Ureter (tissue), 1 donor: ENCODE data around the gene TIMM22. TPM values are rescaled to one million over a fixed set of nuclear protein-coding genes. Genes with fewer than 3 reads are reported as not detected.

ENCODE experiments used
- DNase-seq: peaks from one replicate; pipeline ENCODE4 v3.0.0-alpha.2; 2020; ENCODE audit warnings: low spot score
- total RNA-seq: library from RNA; stranded (reverse); gene quantifications from one replicate; pipeline ENCODE4 v1.2.4, GENCODE V29; 2023
- donor health status: DM: yes; HTN: yes; CAD: no.

TIMM22 gene
- total RNA-seq, 1 donor from 2014 or later = 10.3 TPM

DNA sequence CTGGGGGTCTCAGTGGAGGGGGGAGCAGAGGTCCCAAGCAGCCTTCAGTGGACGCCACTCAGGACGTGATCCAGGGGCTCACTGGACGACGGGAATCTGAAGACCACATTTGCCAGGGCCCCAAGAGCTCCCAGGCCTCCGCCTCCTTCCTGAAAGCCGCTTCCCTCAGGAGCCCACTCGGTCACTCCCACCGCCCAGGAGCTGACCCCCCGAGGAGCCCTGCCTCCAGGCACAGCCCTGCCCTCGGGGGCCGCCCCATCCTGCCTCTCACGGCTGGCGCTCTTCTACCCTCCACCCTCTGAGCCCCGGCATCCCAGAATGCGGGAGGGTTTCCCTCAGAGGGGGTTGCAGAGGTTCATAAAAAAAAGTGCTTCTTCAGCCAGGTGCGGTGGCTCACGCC lies 24.2 kb downstream of the TIMM22 start:
- DNase-seq = no peak

DNA sequence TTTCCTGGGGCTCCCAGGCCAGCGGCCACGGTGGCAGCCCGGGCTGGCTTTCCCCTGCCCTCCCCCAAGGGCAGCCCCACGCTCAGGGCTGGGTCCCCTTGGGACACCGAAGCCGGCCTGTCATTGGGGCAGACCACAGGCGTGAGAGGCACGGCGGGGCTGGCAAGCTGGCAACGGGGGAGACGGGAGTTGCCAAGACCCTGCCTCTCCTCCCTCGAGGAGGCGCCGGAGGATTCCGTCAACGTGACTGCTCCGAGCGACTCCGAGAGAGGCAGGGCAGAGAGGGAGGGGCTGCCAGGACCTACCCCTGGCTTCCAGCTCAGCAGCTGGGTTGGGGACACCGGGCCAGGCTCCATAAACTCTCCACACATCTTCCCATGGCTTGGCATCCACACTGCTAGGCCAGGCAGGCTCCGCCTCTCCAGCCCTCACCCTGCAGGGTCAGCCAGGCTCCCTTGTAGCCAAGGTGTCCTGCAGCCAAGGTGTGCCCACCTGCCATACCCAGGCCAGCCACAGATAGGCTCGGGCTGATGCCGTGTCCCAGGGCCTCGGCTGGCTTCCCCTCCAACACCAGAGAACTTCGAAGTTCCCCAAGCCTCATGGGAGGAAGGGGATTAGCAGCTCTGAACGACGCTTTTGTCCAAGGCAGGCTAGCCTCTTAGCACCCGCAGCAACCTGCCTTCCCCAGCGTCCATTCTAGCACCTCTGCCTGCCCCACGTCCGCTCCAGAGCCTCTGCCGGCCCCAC lies 25.5 kb downstream of the TIMM22 start:
- no peak for DNase-seq

DNA sequence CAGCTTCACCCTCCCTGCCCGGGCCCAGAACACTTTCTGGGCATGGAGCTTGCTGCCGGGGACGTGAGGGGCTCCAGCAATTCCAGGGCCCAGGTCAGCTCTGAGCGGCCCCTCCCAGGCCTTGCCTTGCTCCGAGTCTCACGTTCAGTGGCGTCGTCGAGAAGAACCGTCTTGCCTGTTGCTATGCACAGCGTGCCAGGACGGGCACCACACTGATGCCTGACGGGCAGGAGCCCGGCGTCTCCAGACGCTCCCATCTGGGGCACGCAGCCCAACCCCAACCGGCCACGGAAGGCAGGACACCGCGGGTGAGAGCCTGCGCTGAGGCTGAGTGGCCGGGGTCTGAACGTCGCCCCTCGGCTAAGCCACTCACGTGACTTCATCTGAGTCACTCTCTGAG lies 27.1 kb downstream of the TIMM22 start:
- no peak for DNase-seq

DNA sequence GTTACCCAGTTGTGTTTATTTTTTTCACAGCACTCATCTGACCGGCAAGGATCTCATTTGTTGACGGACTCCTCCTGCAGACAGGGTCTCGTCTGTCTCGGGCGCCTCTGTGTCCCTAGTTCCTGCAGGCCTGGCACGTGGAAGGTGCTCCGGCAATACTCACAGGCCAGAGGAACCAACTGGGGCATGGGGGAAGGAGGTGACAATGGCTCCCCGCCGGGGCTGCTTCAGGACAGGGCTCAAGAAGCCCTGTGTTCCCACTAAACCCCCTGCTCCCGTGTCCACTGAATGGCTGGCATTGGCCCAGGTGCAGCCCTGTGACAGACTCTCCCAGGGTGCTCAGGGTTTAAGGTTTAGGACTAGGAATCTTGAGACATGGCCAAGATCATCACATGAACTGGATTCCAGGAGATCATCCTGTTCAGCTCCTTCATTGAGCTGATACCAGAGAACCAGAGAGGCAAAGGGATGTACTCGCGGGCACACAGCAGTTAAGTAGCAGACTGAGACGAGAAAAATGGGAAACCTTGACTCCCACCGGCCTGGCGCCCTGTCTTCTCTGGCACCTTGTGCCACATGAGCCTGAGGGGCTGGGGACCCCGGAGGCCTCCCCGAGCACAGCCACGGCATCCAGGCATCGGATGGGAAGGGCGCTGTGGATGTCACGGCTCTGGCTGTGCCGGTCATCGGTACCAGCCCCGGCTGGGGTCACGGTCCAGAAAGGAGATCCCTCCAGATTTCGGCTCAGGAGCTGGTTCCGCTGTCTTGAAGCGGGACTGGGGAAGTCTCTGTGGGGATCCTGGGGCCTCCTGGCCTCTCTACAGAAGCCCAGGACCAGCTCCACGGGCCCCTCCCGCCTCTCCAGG lies 29.0 kb downstream of the TIMM22 start:
- no peak for DNase-seq

DNA sequence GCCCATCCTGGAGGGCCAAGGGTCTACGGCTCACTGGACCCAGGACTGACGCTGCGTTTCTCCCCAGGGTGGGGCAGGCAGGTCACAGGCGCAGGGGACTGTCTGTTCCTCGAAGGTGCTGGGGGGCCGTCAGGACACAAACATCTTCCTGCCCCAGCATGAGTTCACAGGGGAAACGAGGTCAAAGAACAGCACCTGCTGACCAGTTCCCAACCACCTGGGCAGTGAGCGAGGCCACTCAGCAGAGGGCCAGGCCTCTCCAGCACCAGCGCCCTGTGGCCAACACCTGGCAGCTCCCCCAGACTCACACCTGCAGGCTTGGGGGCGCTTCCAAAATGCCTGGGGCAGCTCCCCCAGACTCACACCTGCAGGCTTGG lies 29.7 kb downstream of the TIMM22 start:
- DNase-seq = no peak

DNA sequence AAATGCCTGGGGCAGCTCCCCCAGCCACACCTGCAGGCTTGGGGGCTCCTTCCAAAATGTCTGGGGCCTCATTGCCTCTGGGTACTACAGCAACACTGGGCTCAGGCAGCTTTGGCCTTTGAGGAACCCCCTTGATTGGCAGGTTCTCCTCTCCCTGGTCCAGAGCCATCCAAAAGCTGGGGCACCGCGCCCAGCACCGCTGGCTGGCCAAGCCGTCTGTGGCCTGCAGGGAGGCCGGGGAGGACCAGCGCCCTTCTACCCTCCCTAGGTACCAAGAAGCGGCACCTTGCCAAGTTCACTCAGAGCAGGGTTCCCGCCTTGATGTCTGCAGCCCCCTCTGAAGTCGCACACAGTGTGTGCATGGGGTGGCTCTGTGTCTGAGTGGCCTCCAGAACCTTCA lies 30.1 kb downstream of the TIMM22 start:
- DNase-seq = no peak

DNA sequence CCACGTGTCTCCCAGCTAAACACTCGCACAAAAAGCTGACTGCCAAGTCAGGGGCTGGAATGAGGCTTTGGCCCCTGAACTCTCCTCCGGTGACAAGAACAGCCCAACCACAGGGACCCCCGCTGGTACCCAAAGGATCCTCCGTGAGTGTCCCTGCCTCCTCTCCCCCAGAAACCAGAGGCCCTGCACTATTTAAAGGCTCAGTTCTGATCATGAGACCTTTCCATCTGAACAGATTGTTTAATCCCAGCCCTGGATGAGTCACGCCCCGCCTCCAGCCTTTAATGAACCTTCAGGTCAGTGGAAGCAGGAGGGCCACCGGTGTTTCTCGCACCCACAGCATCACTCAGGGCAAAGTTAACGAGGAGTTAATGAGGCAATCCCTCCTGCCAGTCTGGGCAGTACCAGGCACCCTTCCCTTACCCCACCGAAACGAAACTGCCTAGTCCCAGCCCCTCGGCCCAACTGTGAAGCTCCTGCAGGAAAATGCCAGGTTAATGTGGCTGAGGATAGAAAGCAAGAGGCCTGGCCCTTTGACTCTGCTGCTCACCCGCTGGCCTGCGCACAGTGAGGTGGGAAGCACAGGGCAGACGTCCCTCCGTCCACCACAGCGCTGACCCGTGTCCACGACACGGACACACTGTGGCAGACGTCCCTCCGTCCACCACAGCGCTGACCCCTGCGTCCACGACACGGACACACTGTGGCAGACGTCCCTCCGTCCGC lies 32.4 kb downstream of the TIMM22 start:
- peak; percentile 70 for DNase-seq

DNA sequence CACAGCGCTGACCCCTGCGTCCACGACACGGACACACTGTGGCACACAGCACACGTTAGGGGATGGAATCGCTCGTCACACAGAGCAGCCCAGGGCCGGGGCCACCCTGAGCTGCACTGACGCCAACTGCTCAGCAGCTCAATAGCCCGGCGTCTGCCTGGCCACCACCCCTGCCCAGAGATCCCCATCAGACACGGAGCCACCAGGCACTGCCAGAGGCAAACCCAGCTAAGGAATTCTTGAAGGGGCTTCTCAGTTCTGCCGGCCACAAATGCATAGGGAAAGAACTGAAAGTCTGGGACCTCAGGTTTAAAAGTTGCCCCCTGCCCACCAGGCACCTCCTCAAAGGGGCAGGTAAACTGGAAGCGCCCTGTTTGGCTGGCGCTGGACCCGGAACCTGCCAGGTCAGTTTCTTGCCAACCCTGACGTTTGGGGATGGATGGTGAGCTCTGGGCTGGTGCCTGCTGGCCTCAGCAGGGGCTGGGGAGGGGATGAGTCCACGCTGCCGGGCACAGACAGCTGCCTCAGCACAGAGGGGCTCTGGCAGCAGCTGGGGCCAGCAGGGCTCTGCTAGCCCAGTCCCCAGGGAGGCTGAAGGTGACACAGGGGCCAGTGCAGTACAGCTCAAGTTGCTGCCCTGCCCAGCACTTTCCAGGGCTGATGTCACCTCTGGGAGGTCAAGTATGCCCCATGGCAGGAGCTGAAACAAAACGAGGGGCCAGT lies 33.2 kb downstream of the TIMM22 start:
- no peak for DNase-seq

DNA sequence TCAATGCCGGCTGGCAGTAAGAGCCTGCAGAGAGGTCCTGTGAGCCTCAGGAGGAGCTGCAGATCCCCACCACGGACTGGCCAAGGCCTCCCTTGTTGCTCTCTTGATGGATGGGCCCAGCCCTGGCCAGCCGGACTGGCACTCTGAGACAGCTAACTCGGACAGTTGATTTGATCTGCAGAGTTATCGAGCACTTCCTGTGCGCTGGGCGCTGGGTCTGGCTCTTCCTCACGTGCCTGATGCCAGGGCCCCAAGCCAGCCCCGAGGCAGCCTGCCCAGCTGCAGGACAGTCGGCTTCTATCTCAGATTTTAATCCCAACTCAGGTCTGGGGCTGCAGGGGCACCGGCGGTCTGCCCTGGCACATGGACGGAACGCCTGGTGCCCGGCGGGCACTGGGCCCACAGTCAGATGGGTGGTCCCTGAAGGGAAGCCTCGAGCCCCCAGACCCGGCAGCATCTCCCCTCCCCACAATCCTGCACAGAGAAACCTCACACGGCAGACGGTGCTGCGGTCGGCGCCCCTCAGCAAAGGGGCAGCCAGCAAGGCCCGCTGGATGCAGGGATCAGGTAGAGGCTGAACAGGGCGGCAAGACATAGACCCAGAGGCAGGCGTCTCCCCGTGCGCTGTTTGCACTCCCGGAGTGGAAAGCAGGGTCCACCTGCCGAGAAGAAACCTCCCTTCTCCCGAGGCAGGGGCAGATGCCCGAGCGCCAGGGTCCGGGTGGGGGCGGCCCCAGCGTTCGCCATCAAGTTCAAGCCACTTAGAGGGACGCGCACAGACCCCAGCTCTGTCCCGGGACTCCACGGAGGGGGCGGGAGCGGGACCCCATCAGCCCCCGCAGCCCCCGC lies 34.0 kb downstream of the TIMM22 start:
- DNase-seq = peak; percentile 70

DNA sequence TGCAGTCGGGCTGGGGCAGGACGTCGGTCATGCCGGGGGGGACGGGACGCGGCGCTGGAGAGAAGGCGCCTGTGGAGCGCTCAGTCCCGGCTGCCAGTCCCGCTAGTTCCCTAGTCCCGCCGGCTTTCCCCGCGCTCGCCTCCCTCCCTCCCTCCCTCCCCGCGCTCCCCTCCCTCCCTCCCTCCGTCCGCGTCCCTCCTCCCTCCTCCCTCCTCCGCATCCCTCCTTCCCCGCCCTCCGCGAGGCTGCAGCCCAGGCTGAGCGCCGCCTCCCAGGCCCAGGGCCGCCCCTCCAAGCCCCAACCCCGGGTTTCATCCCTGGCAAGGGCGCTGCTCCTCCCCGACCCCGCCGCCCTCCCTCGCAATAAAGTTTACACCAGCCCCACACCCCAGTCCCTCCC lies 34.8 kb downstream of the TIMM22 start:
- DNase-seq = peak; percentile 79

DNA sequence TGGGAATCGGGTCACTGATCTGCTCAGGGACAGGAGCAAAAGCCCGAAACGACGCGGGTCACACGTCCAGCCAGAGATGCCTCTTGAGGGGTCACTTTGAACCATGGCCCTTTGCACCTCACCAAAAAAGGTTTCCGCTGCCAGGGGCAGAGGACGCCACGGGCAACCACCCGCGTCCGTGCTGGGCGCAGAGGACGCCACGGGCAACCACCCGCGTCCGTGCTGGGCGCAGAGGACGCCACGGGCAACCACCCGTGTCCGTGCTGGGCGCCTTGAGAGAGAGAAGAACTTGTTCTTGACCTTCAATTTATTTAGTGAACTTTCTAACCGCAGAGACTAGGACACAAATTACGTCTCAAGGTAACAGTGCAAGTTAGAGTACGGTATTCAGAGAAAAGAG lies 35.5 kb downstream of the TIMM22 start:
- DNase-seq = no peak

DNA sequence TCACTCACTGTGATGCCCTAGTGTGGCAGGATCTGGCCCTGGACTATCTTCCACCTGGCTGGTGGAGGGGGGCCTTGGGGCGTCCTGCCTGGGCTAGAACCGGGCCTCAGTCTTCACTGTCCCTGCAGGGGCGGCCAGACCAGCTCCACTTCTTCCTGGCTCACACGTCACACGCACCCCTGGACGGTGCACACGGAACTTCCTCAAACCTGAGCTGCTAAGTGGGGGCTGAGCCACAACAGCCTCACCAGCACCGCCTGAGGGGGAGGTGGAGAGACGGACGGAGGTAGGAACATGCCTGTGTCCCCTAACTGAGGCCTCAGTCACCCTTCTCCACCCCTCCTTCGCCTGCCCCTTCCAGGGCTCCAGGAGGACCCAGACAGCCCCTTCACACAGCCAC lies 36.6 kb downstream of the TIMM22 start:
- DNase-seq = no peak

DNA sequence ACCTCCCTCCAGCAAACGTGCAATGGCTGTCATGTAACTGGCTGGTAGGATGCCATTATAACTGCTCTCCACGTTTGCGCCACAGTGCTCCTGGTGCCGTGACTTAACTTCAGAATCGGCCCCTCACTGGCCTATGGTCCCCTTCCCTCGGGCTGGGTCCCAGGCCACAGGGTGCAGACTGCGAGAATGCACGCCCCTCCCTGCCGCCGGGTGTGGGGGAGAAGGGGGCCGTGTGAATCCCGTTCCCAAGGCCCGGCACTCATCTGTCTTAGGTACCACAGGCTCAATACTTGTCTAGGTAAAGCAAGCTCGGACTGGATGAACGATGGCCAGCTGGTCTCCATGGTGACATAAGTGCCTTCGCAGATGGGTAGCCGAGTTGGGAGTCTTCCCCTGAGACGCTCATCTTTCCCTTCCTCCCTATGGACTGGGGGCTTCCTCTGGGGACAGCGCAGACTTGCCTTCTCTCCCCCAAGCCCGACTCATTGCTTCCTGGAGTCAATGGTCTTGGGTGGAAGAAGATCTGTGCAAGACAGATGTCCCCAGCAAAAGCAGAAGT lies 37.8 kb downstream of the TIMM22 start:
- DNase-seq = no peak

DNA sequence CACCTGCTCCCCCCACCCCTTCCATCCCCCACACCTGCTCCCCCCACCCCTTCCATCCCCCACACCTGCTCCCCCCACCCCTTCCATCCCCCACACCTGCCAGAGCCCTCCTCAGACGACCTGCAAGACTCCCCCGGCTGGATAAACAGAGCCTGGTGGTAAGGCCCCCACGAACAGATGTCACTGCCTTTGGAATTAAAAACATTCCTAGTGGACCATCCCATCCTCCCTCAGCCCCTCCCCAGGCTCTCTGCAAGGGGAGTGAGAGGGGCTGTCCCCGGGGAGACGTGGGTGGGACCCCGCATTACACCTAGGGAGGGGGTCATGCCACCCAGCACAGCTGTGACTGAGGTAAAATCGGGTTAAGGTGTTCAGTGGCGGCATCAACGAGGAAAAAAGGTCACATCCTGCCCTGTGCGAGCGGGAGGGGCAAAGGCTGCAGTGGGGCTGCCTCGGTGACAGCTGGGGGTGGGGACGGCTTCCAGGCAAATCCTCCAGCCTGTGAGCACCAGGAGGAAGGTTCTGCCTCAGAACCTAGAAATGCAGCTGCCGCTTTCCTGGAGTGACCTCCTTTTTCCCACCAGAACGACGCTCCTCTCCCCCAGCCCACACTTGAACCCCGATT lies 38.7 kb downstream of the TIMM22 start:
- no peak for DNase-seq

DNA sequence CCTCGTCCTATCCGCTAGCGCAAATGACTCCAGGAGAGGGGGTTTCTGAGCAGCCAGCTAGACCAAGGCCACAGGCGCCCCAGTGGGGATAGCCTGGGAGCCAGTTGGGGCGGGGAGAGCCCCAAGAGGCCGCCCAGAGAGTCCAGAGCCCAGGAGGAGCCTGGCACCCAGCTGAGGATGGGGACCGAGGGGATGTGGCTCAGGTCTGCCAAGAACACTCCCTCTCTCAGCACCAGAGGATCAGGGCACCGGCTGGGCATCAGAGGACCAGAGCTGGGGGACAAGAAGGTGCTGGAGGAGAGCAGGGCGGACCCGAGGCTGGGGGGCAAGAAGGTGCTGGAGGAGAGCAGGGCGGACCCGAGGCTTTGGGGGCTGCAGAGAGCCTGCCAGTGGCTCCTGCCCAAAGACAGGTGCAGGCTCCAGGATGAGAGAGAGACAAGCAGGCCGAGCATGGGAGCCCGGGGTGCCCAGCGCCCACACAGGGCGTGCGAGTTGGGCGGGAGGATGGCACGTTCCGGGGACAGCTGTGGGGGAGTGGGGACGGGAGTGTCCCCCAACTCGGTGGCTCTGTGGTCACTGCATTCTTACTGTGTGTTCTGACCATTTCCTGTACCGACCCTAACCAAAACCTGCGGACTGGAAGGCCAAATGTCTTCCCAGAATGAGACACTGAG lies 39.4 kb downstream of the TIMM22 start:
- DNase-seq = no peak

DNA sequence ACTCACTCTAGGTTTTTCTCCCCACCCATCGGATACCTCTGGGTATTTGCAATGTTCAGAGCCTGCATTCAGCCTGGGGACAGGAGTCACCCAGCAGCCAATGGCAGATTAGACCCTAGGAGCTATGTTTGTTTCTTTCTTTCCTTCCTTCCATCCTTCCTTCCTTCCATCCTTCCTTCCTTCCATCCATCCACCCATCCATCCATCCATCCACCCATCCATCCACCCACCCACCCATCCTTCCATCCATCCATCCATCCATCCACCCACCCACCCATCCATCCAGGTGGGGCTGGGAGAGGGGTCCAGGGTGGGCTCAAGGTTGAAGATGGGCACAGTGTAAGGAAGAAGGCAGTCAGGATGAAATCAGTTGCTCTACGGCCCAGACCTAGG lies 39.9 kb downstream of the TIMM22 start:
- DNase-seq = no peak

DNA sequence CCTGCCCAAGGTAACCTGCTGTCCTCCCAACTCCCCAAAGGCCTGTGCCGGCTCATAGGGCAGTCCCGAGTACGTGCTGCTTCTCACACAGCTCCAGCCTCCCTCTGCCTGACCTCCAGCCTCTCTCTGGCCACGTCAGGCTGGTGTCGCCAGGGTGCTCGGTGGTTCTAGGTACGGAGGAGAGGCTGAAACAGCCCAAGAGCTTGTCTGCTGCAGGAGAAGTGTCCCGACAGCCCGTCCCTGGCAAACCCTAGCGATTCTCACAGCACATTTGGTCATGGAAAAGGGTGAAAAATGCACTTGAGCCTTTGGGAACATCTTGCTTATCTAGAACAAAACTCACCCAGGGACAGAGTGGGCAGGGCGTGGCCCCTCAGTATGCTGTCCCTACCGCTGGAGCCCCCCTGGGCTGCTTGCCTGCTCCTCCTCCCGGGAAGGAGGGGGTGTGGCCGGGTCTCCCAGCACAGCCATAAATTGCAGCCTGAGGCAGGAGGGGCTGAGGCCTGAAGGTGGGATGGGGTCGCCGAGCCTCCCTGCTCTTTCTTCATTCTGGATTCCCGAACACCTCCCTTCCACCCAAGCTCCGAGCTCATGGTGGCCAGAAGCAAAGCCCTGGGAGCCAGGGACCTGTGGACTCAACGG lies 40.4 kb downstream of the TIMM22 start:
- no peak for DNase-seq

DNA sequence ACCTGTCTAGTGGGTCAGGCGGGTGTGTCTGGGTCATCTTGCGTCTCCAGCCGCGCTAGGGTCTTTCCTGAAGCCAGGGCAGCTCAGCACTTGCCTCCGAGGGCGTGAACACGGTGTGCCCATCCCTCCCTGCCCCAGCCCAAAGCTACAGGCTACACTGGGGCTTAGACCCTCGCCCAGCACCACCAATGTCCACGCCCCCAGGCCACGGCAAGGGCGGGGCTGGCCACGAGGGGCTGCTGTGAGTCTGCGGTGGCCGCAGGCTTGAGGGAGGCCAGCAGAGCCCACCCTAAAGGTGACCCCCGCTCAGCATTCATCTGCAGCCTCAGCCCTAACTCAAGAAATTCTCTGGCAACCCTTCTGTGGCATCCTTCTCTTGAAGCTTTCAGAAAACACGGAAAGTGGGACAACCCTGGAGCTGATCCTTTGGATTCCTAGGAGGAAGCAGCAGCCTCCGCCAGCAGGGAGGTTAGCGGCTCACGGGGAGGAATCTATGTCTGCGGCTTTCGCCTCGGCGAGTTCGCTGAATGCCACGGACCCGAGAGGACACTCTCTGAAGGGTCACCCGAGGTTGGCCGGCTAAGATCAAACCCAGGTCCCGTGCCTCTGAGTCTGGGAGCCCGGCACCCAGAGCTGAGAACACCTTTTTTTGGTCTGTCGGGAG lies 41.7 kb downstream of the TIMM22 start:
- DNase-seq = no peak

DNA sequence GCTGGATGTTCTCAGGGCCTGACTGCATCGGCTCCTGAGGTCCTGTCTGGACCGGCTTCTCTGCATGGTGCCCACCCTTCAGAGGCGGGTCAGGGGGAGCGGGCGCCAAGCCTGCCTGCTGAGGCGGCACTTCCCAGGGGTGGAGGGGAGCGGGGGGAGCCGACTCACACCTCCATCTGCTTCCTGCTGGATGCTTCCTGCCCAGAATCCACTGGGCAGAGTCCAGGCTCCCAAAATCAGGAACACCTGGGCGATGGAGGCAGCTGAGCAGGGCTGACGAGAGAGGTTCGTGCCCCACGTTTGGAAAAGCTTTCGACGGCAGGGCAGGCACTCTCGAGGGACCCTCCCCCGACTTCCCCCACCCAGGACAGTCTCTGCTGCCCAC lies 42.2 kb downstream of the TIMM22 start:
- DNase-seq = no peak
